ENCODE measurements around the gene LEF1.

Gene LEF1

DNA sequence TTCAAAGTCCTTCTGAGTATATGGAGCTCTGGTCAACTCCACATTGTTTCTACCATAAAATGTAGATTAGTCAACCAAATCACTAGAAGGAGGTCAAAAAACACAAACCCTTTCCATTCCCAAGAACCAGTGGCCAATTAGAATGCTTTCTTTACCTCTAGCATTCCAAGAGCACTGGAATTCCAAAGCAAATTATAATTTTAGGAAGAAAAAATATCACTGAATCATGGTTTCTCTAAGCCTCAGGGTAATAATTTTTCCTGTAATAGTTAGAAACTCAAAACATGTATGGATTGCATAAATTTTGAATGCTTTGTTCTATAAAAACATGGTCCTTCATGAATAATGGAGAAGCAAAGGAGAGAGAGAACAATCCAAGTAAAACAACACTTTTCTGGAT, 39.5 kb downstream of the LEF1 start:
- DNase-seq: no peak
- no peak overlapping the region for H3K4me3 ChIP-seq (ENCODE audit: low read depth, low read length)
- no peaks in the 10 kb centered on the region for H3K36me3 ChIP-seq
- TF ChIP-seq, protein P1, sequence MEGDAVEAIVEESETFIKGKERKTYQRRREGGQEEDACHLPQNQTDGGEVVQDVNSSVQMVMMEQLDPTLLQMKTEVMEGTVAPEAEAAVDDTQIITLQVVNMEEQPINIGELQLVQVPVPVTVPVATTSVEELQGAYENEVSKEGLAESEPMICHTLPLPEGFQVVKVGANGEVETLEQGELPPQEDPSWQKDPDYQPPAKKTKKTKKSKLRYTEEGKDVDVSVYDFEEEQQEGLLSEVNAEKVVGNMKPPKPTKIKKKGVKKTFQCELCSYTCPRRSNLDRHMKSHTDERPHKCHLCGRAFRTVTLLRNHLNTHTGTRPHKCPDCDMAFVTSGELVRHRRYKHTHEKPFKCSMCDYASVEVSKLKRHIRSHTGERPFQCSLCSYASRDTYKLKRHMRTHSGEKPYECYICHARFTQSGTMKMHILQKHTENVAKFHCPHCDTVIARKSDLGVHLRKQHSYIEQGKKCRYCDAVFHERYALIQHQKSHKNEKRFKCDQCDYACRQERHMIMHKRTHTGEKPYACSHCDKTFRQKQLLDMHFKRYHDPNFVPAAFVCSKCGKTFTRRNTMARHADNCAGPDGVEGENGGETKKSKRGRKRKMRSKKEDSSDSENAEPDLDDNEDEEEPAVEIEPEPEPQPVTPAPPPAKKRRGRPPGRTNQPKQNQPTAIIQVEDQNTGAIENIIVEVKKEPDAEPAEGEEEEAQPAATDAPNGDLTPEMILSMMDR (IDR thresholded peaks at IDR 0.05; ENCODE audit: low read depth, low read length): no peak
- H3K4me1 ChIP-seq: no peaks in the 10 kb centered on the region
- no peaks in the 10 kb centered on the region for H3K9me3 ChIP-seq
- peaks cover 26% of the 10 kb centered on the region for H3K27me3 ChIP-seq

DNA sequence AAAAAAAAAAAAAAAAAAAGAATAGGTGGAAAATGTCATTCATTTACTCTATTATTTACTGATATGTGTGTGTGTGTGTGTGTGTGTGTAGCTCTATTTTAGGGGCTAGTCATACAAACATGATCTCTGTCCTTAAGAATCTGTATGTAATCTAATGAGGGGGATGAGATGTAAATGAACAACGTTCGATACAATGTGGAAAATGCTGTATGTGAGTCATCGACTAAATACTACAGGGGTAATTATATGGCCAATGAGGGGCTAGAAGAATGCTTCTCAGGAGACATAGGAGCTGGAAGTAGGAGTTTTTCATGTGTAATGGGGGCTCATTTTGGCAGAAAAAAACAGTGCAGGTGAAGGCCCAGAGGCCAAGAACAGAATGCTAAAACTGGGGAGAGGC, 41.9 kb downstream of the LEF1 start:
- TF ChIP-seq, protein P1 (IDR thresholded peaks at IDR 0.05; ENCODE audit: low read depth, low read length): no peak
- H3K27me3 ChIP-seq: peaks cover 12% of the 10 kb centered on the region
- no peaks in the 10 kb centered on the region for H3K9me3 ChIP-seq
- H3K4me3 ChIP-seq (ENCODE audit: low read depth, low read length): no peak overlapping the region
- no peaks in the 10 kb centered on the region for H3K4me1 ChIP-seq
- no peak for DNase-seq
- H3K36me3 ChIP-seq: no peaks in the 10 kb centered on the region

DNA sequence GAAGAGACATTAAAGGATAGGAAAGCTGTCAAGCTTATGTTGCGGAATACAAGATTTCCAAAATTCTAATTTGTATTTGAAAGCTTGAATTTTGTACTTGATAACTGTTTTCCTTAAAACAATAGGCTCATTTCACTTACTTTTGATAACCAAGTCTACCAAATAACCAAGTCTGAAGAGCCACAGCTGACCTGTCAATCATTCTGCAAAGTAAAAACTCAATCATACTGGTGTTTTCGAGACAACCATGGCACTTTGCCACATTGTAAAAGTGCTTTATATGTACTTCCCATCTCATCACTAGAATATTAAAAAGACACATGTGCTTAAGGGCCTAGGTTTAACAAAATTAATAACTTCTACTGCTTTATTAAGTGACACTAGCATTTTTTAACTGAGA, 47.9 kb downstream of the LEF1 start:
- Histone ChIP-seq H3K36me3 (no peaks in the 10 kb centered on the region), H3K4me3 (ENCODE audit: low read depth, low read length) (no peak overlapping the region), H3K4me1 (no peaks in the 10 kb centered on the region; the same call in 1 of the 2 replicates), H3K9me3 (no peaks in the 10 kb centered on the region), H3K27me3 (no peaks in the 10 kb centered on the region)
- no peak for DNase-seq
- TF ChIP-seq, protein P1 (IDR thresholded peaks at IDR 0.05; ENCODE audit: low read depth, low read length): no peak

DNA sequence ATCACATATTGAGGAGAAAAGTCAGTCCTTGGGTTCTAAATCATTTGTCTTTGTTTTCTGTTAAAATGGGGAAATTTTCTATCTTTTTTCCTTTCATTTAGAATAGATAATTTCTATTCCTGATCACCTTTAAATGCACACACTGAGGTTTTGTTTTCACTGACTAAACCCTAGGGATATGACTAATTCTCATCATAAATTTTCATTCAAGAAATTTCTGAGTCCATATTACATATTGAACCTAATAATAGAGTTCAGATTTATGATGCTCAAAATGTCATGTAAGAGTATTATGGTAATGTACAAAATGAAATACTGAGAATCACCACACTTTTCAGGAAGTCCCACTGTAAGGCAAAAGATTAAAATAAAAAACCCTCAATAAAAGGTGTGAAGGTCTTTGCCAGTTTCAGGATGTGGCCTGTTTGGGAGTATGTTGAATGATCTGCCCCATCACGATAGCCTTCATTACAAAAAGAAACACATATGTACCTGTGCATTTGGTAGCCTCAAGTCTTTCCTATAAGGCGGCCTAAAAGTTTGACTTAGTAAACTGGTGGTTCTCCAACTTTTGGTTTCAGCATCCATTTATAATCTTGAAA, 49.4 kb downstream of the LEF1 start:
- TF ChIP-seq, protein P1 (IDR thresholded peaks at IDR 0.05; ENCODE audit: low read depth, low read length): no peak
- Histone ChIP-seq H3K4me3 (ENCODE audit: low read depth, low read length) (no peak overlapping the region), H3K36me3 (no peaks in the 10 kb centered on the region), H3K27me3 (no peaks in the 10 kb centered on the region), H3K9me3 (no peaks in the 10 kb centered on the region), H3K4me1 (no peaks in the 10 kb centered on the region; the same call in 1 of the 2 replicates)
- DNase-seq: no peak

DNA sequence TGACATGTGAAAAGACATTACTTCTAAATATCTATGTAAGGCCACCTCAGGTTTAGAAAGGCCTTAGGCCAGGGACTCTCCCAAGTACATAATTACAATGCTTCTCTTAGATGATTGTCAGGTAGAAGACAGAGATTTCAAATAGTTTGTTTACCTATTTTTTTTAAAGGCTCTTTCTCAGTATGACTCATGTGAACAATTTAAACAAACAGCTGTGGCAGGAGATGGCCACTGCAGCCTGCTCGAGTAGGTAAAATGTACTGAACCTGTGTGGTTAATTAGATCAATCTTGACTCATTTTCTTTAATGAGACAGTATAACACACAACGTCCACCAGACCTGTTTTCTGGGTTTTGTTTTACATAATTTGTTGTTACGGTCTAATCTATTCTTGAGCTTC, 50.2 kb downstream of the LEF1 start:
- H3K9me3 ChIP-seq: no peaks in the 10 kb centered on the region
- TF ChIP-seq, protein P1 (IDR thresholded peaks at IDR 0.05; ENCODE audit: low read depth, low read length): no peak
- no peaks in the 10 kb centered on the region for H3K36me3 ChIP-seq
- DNase-seq: no peak
- H3K4me1 ChIP-seq: no peaks in the 10 kb centered on the region; the same call in 1 of the 2 replicates
- H3K4me3 ChIP-seq (ENCODE audit: low read depth, low read length): no peak overlapping the region
- H3K27me3 ChIP-seq: peaks cover under 1% of the 10 kb centered on the region; the same call in 1 of the 2 replicates

DNA sequence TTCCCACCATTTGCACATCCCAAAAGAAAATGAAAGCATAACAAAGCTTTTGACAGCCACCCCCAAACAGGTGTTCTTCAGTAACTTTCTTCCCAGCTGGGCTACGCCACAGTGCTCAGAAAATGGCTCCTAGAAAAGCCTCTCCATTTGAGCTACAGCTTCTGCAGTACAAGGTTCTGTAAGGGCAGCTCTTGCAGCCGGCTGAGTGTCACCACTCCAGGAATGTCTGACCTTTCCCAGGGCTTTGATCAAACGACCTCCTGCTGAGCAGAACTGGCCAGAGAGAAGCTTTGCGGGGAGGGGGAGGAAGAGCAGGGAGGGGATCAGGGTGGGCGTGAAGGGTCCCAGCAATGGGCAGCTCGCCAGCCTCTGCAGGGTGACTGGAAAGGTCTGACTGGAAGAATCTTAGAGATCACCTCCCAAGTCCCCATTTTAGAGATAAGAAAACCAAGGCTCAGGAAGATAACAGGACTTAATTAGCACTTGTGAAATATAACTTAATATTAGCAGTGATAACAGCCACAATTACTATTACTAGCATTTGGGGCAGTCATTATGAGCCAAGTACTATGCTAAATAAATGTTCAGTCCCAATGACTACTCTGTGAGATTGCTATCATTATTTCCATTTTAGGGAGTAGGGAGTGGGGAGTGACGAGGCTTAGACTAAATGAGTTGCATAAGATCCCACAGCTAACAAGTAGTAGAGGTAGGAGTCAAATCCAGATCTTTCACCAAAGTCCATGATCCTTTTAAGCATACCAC, 51.1 kb downstream of the LEF1 start:
- Histone ChIP-seq H3K9me3 (no peaks in the 10 kb centered on the region), H3K36me3 (no peaks in the 10 kb centered on the region), H3K4me1 (no peaks in the 10 kb centered on the region; the same call in 1 of the 2 replicates), H3K27me3 (peaks cover 5% of the 10 kb centered on the region; the same call in 1 of the 2 replicates), H3K4me3 (ENCODE audit: low read depth, low read length) (no peak overlapping the region)
- TF ChIP-seq, protein P1 (IDR thresholded peaks at IDR 0.05; ENCODE audit: low read depth, low read length): no peak
- no peak for DNase-seq

Data from BE2C (cell line).